Omental fat pad (tissue), 4 donors: Measurements from ENCODE around the gene ZIC1. TPM values are rescaled to one million over a fixed set of nuclear protein-coding genes. Genes with fewer than 3 reads are reported as not detected.

Experiments used
- ATAC-seq: fragments of 150-250 bp; one replicate; pipeline ENCODE4 v1.9.1; 2016; ENCODE audit warnings: mild to moderate bottlenecking, moderate library complexity; ENCODE audit not compliant: low FRiP score
- DNase-seq: peaks from one replicate; pipeline ENCODE4 v3.0.0-alpha.2; 2019; ENCODE audit warnings: low spot score
- CTCF ChIP-seq, 3 donors: fragments of 450-650 bp; IDR thresholded peaks; one replicate each; pipeline ENCODE4 v1.5.1; 2016 to 2017; ENCODE audit warnings: antibody characterized with exemption in 3 of 3, mild to moderate bottlenecking in 3 of 3, moderate library complexity in 2 of 3
- total RNA-seq, 4 donors: library from RNA; depleted of rRNA; stranded (reverse); fragments of >200 nt; gene quantifications; one replicate each; pipeline ENCODE4 v1.1.0, GENCODE V29; 2016

Gene ZIC1
- total RNA-seq, 4 donors from 2014 or later = not detected

DNA sequence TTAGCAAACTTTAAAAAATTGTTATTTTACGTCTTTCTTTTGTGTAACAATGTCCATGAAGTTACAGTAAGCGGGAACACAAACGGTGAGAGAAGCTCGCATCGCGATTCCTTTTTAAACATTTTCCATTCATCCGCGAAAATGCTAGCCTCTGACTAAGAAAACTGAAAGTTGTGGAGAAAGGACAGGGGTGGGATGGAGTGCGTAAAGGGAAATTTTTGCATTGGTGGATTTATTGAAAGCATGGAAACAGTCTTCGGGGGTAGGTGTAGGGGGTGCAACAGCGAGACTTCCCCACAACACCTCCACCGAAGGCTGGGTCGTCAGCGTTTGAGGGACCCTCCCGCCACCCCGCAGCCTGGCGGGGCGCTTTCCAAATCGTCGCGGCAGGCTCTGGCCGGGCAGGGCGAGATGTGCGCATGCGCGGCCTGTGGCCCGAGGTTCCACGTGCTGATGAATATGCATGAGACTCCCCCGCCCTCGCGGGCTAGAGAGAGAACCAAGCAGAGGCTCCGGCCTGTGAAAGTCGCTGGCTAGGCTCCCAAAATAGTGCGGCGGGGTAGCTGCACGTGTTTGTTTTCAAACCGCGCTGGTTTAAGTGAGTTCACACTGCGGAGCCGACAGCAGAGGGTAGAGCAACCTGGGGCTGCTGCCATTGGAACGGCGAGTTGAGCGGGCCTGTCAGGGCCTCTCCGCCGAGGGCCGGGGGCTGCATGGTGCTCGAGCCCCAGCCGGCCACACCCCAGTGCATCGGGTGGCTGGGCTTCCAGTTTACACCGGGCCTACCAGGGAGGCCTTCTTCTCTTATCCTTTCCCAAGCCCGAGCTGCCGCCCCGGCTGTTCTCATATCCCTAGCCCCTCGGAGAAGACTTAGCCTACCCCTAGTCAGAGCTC lies 9.9 kb downstream of the ZIC1 start:
- DNase-seq (no peak), ATAC-seq (peak; percentile 37)
- no peak for TF ChIP-seq CTCF (IDR thresholded peaks at IDR 0.05)

GRCh38 chr3:147419781-147420224 lies 10.6 kb downstream of the ZIC1 start:
- DNase-seq = no peak
- TF ChIP-seq CTCF (IDR thresholded peaks at IDR 0.05) = no peak
- no peak for ATAC-seq

GRCh38 chr3:147420353-147421183 lies 11.4 kb downstream of the ZIC1 start:
- no peak for ATAC-seq

GRCh38 chr3:147421184-147421912 lies 12.2 kb downstream of the ZIC1 start:
- DNase-seq (no peak), ATAC-seq (no peak)
- no peak for TF ChIP-seq CTCF (IDR thresholded peaks at IDR 0.05)

More at GRCh38 chr3:147420353-147421183, 11.4 kb downstream of the ZIC1 start:
- no peak for DNase-seq
- TF ChIP-seq CTCF (IDR thresholded peaks at IDR 0.05) = no peak

- no peak for ATAC-seq
These were observed 13.0 kb downstream of the ZIC1 start for GRCh38 chr3:147422196-147422595.

More at GRCh38 chr3:147422196-147422595, 13.0 kb downstream of the ZIC1 start:
- no peak for DNase-seq
- no peak for TF ChIP-seq CTCF (IDR thresholded peaks at IDR 0.05)
